Testis (tissue), 3 donors: ENCODE measurements around the gene PLEKHN1. TPM values are rescaled to one million over a fixed set of nuclear protein-coding genes. Genes with fewer than 3 reads are reported as not detected.
"Not testable (repeated sequence)": the region's sequence is repeated elsewhere in the genome, so short reads cannot be mapped to it uniquely, and the experiment has no call there.

Experiments
- DNase-seq: peaks from one replicate; pipeline ENCODE4 v3.0.0-alpha.2; 2019
- H3K27ac ChIP-seq, 2 donors: fragments of 200-600 bp; sonication (generic); one replicate each; pipeline ENCODE4 v1.5.1; 2019
- H3K27me3 ChIP-seq: fragments of 200-600 bp; sonication (generic); one replicate; pipeline ENCODE4 v1.5.1; 2019
- H3K36me3 ChIP-seq: fragments of 200-600 bp; sonication (generic); one replicate; pipeline ENCODE4 v1.5.1; 2017; ENCODE audit warnings: low read depth; ENCODE audit errors: missing control alignments
- H3K4me1 ChIP-seq: fragments of 200-600 bp; sonication (generic); one replicate; pipeline ENCODE4 v1.5.1; 2019
- H3K4me3 ChIP-seq, 2 donors: fragments of 200-600 bp; sonication (generic); one replicate each; pipeline ENCODE4 v1.5.1; 2017 to 2019
- H3K9me3 ChIP-seq: fragments of 200-600 bp; sonication (generic); one replicate; pipeline ENCODE4 v1.5.1; 2017
- CTCF ChIP-seq, 3 experiments: fragments of 450-650 bp in 2 of 3; fragments of 200-600 bp in 1 of 3; sonication (generic) in 1 of 3; IDR thresholded peaks; one replicate each; pipeline ENCODE4 v1.5.1; 2016 to 2019; ENCODE audit warnings: antibody characterized with exemption in 3 of 3, mild to moderate bottlenecking in 2 of 3, moderate library complexity in 1 of 3
- POLR2A ChIP-seq: fragments of 450-650 bp; IDR thresholded peaks from one replicate; pipeline ENCODE4 v1.6.1; 2017; ENCODE audit warnings: antibody characterized with exemption, mild to moderate bottlenecking, moderate library complexity
- WGBS, 2 donors: methylation state at CpG; one replicate each; pipeline ENCODE4 v1.1.5; 2018; 5-methylcytosine and 5-hydroxymethylcytosine counted together
- intact Hi-C: fragments of 100-400 bp; cut with DNase I; formaldehyde crosslinking; loops from one replicate; pipeline ENCODE4 v1.15.1; 2023; ENCODE audit warnings: low total_unique reads
- polyA plus RNA-seq: library from polyadenylated mRNA; stranded (reverse); fragments of 350-450 nt; fragmentation: Illumina TruSeq; extraction: RNeasy Lipid Tissue Mini Kit (QIAGEN cat#74804); gene quantifications from one replicate; pipeline ENCODE4 v1.2.3, GENCODE V29; 2014; ENCODE audit warnings: low read depth, low replicate concordance; ENCODE audit not compliant: insufficient read depth
- total RNA-seq, 2 donors: library from RNA; depleted of rRNA; stranded (reverse); fragments of >200 nt; gene quantifications; one replicate each; pipeline ENCODE4 v1.2.3, GENCODE V29; 2016

The PLEKHN1 gene
- total and polyA plus RNA-seq, 3 donors from 2014 or later = 0.21 to 0.56 (median 0.47) TPM

- Histone ChIP-seq H3K27ac (no peak overlapping the region), H3K4me3 (no peak overlapping the region), H3K36me3 (no peaks in the 10 kb centered on the region), H3K27me3 (no peaks in the 10 kb centered on the region), H3K9me3 (no peaks in the 10 kb centered on the region), H3K4me1 (peaks cover 5% of the 10 kb centered on the region)
- TF ChIP-seq CTCF (IDR thresholded peaks at IDR 0.05) (no peak), POLR2A (no peak)
- intact Hi-C loops = loop anchor here (10.0 kb wide), 1 partner anchor 70 kb away; no protein-coding TSS in a partner anchor
- DNase-seq = no peak
- 70 to 78% methylated on average over 15 to 17 of the region's 17 CpGs for WGBS, 2 donors
These were observed 8.5 kb downstream of the PLEKHN1 start for GRCh38 chr1:974687-975328.

- Histone ChIP-seq H3K27ac (no peak overlapping the region), H3K27me3 (no peaks in the 10 kb centered on the region), H3K9me3 (no peaks in the 10 kb centered on the region), H3K36me3 (no peaks in the 10 kb centered on the region), H3K4me1 (peaks cover 5% of the 10 kb centered on the region), H3K4me3 (no peak overlapping the region)
- TF ChIP-seq POLR2A (no peak), CTCF (IDR thresholded peaks at IDR 0.05) (no peak)
- intact Hi-C loops = loop anchor here (10.0 kb wide), 1 partner anchor 71 kb away; no protein-coding TSS in a partner anchor
- DNase-seq = no peak
- WGBS, 2 donors = 60 to 64% methylated on average over 4 to 9 of the region's 9 CpGs
These were observed 9.1 kb downstream of the PLEKHN1 start for GRCh38 chr1:975365-975764.

GRCh38 chr1:975896-976683 lies 9.8 kb downstream of the PLEKHN1 start:
- Histone ChIP-seq H3K36me3 (no peaks in the 10 kb centered on the region), H3K4me3 (no peak overlapping the region), H3K27me3 (no peaks in the 10 kb centered on the region), H3K4me1 (peaks cover 5% of the 10 kb centered on the region), H3K27ac (no peak overlapping the region), H3K9me3 (no peaks in the 10 kb centered on the region)
- DNase-seq = peak; percentile 77
- TF ChIP-seq CTCF (IDR thresholded peaks at IDR 0.05) (peak; percentile 53 to 68 (median 62)), POLR2A (no peak)
- WGBS, 2 donors = 5% methylated on average over 15 to 40 of the region's 40 CpGs
- intact Hi-C loops = loop anchor here (10.0 kb wide), 1 partner anchor 71 kb away; no protein-coding TSS in a partner anchor

GRCh38 chr1:976791-977190 lies 10.5 kb downstream of the PLEKHN1 start:
- not testable (repeated sequence) for DNase-seq, H3K36me3 ChIP-seq, H3K27me3 ChIP-seq, H3K9me3 ChIP-seq, H3K4me1 ChIP-seq, H3K4me3 ChIP-seq, H3K27ac ChIP-seq
- WGBS, 2 donors = no CpG with 5 or more reads among the region's 39 CpGs
- intact Hi-C loops = loop anchor here (10.0 kb wide), 1 partner anchor 72 kb away; no protein-coding TSS in a partner anchor

GRCh38 chr1:978069-978834 lies 12.0 kb downstream of the PLEKHN1 start:
- DNase-seq = no peak
- Histone ChIP-seq H3K4me3 (no peak overlapping the region), H3K4me1 (peaks cover 5% of the 10 kb centered on the region), H3K36me3 (no peaks in the 10 kb centered on the region), H3K27ac (no peak overlapping the region), H3K9me3 (no peaks in the 10 kb centered on the region), H3K27me3 (no peaks in the 10 kb centered on the region)
- 70 to 74% methylated on average over 31 to 35 of the region's 44 CpGs for WGBS, 2 donors
- TF ChIP-seq CTCF (IDR thresholded peaks at IDR 0.05) = no peak
- no peak for TF ChIP-seq POLR2A
- intact Hi-C loops = loop anchor here (10.0 kb wide), 1 partner anchor 73 kb away; no protein-coding TSS in a partner anchor
